ENCODE results near the gene DCAF17.

DNA sequence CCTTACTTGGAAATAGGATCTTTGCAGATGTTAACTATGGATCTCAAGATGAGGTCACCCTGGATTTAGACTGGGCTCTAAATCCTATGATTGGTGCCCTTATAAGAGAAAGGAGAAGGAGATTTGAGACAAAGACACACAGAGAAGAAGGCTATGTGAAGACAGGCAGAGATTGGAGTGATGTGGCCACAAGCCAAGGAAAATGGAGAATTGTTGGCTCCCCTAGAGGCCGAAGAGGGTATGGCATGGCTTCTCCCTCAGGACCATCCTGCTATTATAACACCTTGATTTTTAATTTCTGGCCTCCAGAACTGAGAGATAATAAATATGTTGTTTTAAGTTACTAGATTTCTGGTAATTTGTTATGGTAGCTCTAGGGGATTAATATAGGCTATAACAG lies 95.9 kb downstream of the DCAF17 start:
- TF ChIP-seq POLR2A (IDR thresholded peaks at IDR 0.05; ENCODE audit: low read depth), result no peak
- TF ChIP-seq, protein P1, sequence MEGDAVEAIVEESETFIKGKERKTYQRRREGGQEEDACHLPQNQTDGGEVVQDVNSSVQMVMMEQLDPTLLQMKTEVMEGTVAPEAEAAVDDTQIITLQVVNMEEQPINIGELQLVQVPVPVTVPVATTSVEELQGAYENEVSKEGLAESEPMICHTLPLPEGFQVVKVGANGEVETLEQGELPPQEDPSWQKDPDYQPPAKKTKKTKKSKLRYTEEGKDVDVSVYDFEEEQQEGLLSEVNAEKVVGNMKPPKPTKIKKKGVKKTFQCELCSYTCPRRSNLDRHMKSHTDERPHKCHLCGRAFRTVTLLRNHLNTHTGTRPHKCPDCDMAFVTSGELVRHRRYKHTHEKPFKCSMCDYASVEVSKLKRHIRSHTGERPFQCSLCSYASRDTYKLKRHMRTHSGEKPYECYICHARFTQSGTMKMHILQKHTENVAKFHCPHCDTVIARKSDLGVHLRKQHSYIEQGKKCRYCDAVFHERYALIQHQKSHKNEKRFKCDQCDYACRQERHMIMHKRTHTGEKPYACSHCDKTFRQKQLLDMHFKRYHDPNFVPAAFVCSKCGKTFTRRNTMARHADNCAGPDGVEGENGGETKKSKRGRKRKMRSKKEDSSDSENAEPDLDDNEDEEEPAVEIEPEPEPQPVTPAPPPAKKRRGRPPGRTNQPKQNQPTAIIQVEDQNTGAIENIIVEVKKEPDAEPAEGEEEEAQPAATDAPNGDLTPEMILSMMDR (IDR thresholded peaks at IDR 0.05), result peak in 2 of 3 experiments; percentile 12 to 47
